ENCODE data around the gene LRRC10B. TPM values are rescaled to one million over a fixed set of nuclear protein-coding genes. Genes with fewer than 3 reads are reported as not detected.
A peak's percentile ranks its signal among the peaks of the same experiment; 100 is the strongest.

Gene LRRC10B
- total RNA-seq, 2 donors from 2014 or later, result 3.0 to 4.2 TPM

DNA sequence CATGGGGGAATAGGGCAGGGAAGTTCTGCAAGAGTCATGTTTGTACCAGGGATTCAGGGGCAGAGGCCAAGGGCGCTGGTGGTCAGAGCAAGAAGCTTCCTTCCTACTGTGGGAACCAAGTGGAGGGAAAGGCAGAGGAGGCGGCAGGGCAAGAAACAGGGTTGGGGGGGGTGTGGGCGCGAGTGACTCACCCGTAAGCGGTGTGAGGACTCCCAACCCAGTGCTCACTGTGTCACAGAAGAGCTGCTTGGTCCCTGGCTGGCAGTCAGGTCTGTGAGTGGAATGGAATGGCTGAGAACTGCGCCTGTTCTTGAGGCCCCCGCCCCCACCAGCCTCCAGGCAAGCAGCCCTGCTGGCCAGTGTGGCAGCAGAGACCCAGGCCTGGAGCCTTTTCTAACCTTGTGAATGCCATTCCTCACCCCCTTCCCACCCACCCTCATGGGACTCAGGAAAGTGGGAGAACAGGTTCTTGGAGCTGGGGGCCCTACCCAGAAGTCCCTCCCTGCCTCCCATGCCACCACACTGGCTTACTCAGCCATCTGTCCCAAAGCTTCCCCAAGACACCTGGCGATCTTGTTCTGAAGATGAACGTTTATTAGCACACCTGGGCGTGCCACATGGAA is 4.7 kb downstream of the LRRC10B start:
- H3K4me3 ChIP-seq, result no peak overlapping the region

DNA sequence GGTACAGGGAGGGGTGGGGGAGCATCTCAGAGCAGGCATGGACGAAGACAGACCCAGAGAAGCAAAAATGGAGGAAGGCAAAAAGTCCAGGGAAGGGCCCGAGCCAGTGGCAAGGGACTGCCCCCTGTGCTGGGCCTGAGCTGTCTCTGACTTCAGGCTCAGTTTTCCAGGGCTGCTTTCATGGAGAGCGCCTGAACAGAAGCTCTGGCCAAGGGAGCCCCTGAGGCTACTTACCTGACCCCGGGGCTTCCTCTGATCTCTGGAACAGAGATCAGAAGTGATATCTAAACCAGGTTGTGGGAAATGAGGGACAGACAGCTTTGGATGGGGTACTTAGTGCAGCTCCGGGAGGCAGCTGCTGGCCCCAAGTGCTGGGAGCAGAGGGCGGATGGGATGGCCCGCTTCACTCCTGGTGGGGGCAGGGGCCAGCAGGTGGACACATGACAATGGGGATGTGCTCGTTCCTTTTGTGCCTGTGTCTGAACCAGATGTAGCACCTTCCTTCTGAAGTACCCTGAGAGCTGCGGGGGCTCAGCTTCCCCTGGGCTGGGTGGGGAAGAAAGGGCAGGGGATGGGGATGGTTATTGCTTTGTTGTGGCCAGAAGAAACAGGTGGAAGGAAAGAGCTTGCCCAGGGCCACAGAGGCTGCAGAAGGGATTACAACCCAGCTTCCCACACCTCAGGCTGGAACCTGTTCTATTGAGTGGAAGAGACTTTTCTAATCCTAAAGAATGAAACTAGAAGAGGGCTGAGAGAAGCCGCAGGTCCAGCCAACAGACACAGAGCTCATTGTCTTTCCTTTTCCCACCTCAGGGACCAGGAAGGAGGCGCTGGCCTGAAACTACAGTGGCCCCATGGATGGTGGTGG is 5.7 kb downstream of the LRRC10B start:
- no peak for ATAC-seq (ENCODE audit: insufficient number of reproducible peaks, low FRiP score, low read depth)
- H3K27me3 ChIP-seq (replicated peaks; ENCODE audit: insufficient read depth), result no peaks in the 10 kb centered on the region

More for the DNA sequence above, 4.7 kb downstream of the LRRC10B start:
- Histone ChIP-seq H3K4me1 (ENCODE audit: control insufficient read depth in 1 of 2, low read depth in 2 of 2) (peaks cover 9 to 24% of the 10 kb centered on the region in 2 donors), H3K27me3 (replicated peaks; ENCODE audit: insufficient read depth) (no peaks in the 10 kb centered on the region), H3K9me3 (no peaks in the 10 kb centered on the region), H3K36me3 (no peaks in the 10 kb centered on the region), H3K27ac (no peak overlapping the region)
- DNase-seq (ENCODE audit: low spot score), result no peak
- no peak for ATAC-seq (ENCODE audit: insufficient number of reproducible peaks, low FRiP score, low read depth)
- TF ChIP-seq, protein P1, sequence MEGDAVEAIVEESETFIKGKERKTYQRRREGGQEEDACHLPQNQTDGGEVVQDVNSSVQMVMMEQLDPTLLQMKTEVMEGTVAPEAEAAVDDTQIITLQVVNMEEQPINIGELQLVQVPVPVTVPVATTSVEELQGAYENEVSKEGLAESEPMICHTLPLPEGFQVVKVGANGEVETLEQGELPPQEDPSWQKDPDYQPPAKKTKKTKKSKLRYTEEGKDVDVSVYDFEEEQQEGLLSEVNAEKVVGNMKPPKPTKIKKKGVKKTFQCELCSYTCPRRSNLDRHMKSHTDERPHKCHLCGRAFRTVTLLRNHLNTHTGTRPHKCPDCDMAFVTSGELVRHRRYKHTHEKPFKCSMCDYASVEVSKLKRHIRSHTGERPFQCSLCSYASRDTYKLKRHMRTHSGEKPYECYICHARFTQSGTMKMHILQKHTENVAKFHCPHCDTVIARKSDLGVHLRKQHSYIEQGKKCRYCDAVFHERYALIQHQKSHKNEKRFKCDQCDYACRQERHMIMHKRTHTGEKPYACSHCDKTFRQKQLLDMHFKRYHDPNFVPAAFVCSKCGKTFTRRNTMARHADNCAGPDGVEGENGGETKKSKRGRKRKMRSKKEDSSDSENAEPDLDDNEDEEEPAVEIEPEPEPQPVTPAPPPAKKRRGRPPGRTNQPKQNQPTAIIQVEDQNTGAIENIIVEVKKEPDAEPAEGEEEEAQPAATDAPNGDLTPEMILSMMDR (IDR thresholded peaks at IDR 0.05), result no peak

DNA sequence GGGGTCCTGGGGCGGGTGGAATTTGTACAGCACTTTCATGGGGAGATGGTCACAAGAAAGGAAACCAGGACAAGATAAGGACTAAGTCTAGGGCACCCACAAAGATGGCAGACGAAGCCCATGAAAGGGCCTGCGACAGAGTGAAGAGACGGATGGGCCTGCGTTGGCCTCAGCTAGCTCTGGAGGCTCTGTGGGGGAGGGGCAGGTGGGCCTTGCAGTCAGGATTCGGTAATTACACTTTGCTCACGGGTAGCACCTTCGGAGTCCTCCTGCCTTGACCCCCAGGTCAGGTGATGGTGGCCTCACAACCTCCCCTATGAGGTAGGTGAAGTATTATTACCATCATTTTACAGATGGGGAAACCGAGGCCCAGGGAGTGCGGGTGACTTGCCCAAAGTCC is 7.1 kb downstream of the LRRC10B start:
- TF ChIP-seq, protein P1 (IDR thresholded peaks at IDR 0.05), result no peak
- H3K27me3 ChIP-seq (replicated peaks; ENCODE audit: insufficient read depth), result no peaks in the 10 kb centered on the region
- DNase-seq (ENCODE audit: low spot score) (no peak), ATAC-seq (ENCODE audit: insufficient number of reproducible peaks, low FRiP score, low read depth) (no peak)
- H3K4me1 ChIP-seq (ENCODE audit: control insufficient read depth in 1 of 2, low read depth in 2 of 2), result peaks cover 4 to 6% of the 10 kb centered on the region in 2 donors
- H3K4me3 ChIP-seq, result no peak overlapping the region
- no peaks in the 10 kb centered on the region for H3K36me3 ChIP-seq
- H3K27ac ChIP-seq, result no peak overlapping the region
- H3K9me3 ChIP-seq, result no peaks in the 10 kb centered on the region

More for the DNA sequence above, 5.7 kb downstream of the LRRC10B start:
- Histone ChIP-seq H3K27ac (no peak overlapping the region), H3K4me1 (ENCODE audit: control insufficient read depth in 1 of 2, low read depth in 2 of 2) (peaks cover 9 to 20% of the 10 kb centered on the region in 2 donors), H3K36me3 (no peaks in the 10 kb centered on the region), H3K9me3 (no peaks in the 10 kb centered on the region), H3K4me3 (no peak overlapping the region)
- DNase-seq (ENCODE audit: low spot score), result no peak
- TF ChIP-seq, protein P1 (IDR thresholded peaks at IDR 0.05), result no peak

DNA sequence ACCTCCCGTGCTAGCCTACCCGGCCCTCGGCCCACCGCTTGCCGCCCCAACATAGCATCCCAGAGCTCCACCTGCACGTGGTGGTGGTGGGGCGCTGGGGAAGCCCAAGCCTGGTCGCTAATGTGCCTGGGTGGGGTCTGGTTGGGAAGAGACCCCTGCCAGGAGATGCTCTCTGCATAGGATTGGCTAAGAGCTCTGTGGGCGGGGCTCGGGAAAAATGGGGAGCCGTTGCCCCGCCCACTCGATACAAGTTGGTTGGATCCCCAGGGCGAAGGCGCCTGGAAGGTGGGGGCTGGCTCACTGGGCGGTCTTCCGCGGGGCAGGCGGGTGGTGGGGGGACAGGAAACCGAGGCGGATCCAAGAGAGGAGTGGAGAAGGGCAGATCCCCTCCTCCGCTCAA is 7.6 kb downstream of the LRRC10B start:
- no peak for ATAC-seq (ENCODE audit: insufficient number of reproducible peaks, low FRiP score, low read depth)
- H3K27ac ChIP-seq, result no peak overlapping the region
- H3K9me3 ChIP-seq, result no peaks in the 10 kb centered on the region
- TF ChIP-seq, protein P1 (IDR thresholded peaks at IDR 0.05), result no peak
- DNase-seq (ENCODE audit: low spot score), result no peak
- no peaks in the 10 kb centered on the region for H3K36me3 ChIP-seq
- peaks cover 4% of the 10 kb centered on the region in 2 donors for H3K4me1 ChIP-seq (ENCODE audit: control insufficient read depth in 1 of 2, low read depth in 2 of 2)
- no peaks in the 10 kb centered on the region for H3K27me3 ChIP-seq (replicated peaks; ENCODE audit: insufficient read depth)
- H3K4me3 ChIP-seq, result peak overlapping the region; percentile 47

All from thoracic aorta (tissue), 2 donors.